ENCODE data around the gene QRICH2.

Gene QRICH2

DNA sequence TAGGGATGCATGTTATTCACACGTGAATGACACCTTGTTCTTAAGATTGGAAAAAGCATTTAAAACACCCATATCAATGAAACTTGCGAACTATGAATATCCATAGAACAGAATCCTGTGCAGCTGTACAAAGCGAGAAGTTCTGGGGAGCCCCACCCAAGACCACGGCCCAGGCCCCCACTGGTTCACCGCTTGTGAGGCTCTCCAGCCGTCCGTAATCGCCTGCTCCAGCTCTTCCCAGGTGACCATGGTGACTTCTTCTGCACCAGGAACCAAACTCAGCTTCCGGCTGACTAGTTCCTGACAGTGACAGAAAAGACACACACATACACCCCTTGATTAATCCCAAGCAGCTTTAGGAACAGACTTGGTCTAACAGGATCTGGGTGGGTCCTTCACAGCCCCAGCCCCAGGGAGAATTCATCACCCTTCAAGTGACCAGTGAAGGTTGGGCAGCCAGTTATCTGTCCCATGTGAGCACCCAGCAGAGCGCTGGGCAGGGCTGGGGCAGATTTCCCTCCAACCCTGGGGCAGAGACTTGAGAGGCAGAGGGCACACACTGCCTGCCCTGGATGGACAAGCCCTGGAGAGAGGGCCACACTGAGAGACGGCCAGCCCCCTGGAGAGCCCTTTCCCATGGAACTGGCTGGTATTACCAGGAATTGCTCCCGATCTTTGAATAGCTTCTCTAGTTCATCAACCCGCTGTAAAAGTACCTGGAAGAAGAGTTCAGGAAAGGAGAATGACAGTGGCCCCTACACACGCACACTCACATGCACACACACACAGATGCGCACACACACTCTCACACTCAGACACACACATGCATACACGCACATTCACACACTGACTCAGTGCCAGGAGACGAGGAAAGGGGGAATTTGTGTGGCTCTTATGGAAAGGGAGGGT is 3.6 kb downstream of the QRICH2 start:
- Histone ChIP-seq H3K4me2 (ENCODE audit: low read length) (no peak overlapping the region), H2AFZ (ENCODE audit: low read length) (no peak overlapping the region), H3K27ac (ENCODE audit: low read depth, low read length, poor library complexity, severe bottlenecking) (no peak overlapping the region), H4K20me1 (ENCODE audit: insufficient read depth, low read length) (no peaks in the 10 kb centered on the region), H3K9me2 (ENCODE audit: low read depth, low read length) (no peaks in the 10 kb centered on the region), H3K4me1 (ENCODE audit: insufficient read depth, low read length, severe bottlenecking) (peaks cover 13% of the 10 kb centered on the region), H3K79me2 (ENCODE audit: insufficient read depth, low read length) (no peaks in the 10 kb centered on the region), H3K4me3 (ENCODE audit: low read depth, low read length, poor library complexity, severe bottlenecking) (no peak overlapping the region), H3K36me3 (ENCODE audit: insufficient read depth, low read length) (peaks cover 4% of the 10 kb centered on the region; the same call in 1 of the 2 replicates), H3K27me3 (ENCODE audit: insufficient read depth, low read length) (no peaks in the 10 kb centered on the region), H3K9me3 (ENCODE audit: low read length) (no peaks in the 10 kb centered on the region), H3K9ac (ENCODE audit: low read length) (no peak overlapping the region), H3F3A (ENCODE audit: insufficient read depth, low read length) (no peaks in the 10 kb centered on the region)
- TF ChIP-seq, protein P1, sequence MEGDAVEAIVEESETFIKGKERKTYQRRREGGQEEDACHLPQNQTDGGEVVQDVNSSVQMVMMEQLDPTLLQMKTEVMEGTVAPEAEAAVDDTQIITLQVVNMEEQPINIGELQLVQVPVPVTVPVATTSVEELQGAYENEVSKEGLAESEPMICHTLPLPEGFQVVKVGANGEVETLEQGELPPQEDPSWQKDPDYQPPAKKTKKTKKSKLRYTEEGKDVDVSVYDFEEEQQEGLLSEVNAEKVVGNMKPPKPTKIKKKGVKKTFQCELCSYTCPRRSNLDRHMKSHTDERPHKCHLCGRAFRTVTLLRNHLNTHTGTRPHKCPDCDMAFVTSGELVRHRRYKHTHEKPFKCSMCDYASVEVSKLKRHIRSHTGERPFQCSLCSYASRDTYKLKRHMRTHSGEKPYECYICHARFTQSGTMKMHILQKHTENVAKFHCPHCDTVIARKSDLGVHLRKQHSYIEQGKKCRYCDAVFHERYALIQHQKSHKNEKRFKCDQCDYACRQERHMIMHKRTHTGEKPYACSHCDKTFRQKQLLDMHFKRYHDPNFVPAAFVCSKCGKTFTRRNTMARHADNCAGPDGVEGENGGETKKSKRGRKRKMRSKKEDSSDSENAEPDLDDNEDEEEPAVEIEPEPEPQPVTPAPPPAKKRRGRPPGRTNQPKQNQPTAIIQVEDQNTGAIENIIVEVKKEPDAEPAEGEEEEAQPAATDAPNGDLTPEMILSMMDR (IDR thresholded peaks at IDR 0.05; ENCODE audit: low read length), result no peak
- TF ChIP-seq EZH2 (IDR thresholded peaks at IDR 0.05; ENCODE audit: borderline replicate concordance, low read length), result no peak

DNA sequence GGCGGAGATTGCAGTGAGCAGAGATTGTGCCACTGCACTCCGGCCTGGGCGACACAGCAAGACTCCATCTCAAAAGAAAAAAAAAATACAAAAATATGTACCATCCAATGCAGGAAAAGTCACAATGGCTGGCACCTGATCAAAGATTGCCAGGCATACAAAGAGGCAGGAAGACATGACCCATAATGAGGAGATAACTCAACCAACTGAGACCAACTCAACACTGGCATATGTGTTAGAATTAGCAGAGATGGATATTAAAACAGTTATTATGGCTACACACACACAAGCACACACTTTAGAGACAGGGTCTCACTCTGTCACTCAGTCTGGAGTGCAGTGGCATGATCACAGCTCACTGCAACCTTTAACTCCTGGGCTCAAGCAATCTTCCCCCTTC is 10.6 kb downstream of the QRICH2 start:
- no peaks in the 10 kb centered on the region for H3K9me2 ChIP-seq (ENCODE audit: low read depth, low read length)
- H3K27ac ChIP-seq (ENCODE audit: low read depth, low read length, poor library complexity, severe bottlenecking), result no peak overlapping the region
- H3K4me1 ChIP-seq (ENCODE audit: insufficient read depth, low read length, severe bottlenecking), result no peaks in the 10 kb centered on the region
- no peak overlapping the region for H2AFZ ChIP-seq (ENCODE audit: low read length)
- no peak overlapping the region for H3K4me3 ChIP-seq (ENCODE audit: low read depth, low read length, poor library complexity, severe bottlenecking)
- no peak overlapping the region for H3K9ac ChIP-seq (ENCODE audit: low read length)
- TF ChIP-seq, protein P1 (IDR thresholded peaks at IDR 0.05; ENCODE audit: low read length), result no peak
- TF ChIP-seq EZH2 (IDR thresholded peaks at IDR 0.05; ENCODE audit: borderline replicate concordance, low read length), result no peak
- peaks cover 7% of the 10 kb centered on the region; the same call in 1 of the 2 replicates for H3K36me3 ChIP-seq (ENCODE audit: insufficient read depth, low read length)
- H3K4me2 ChIP-seq (ENCODE audit: low read length), result no peak overlapping the region
- H3K9me3 ChIP-seq (ENCODE audit: low read length), result no peaks in the 10 kb centered on the region
- H3K27me3 ChIP-seq (ENCODE audit: insufficient read depth, low read length), result no peaks in the 10 kb centered on the region
- no peaks in the 10 kb centered on the region for H3F3A ChIP-seq (ENCODE audit: insufficient read depth, low read length)
- no peaks in the 10 kb centered on the region for H3K79me2 ChIP-seq (ENCODE audit: insufficient read depth, low read length)
- H4K20me1 ChIP-seq (ENCODE audit: insufficient read depth, low read length), result no peaks in the 10 kb centered on the region

DNA sequence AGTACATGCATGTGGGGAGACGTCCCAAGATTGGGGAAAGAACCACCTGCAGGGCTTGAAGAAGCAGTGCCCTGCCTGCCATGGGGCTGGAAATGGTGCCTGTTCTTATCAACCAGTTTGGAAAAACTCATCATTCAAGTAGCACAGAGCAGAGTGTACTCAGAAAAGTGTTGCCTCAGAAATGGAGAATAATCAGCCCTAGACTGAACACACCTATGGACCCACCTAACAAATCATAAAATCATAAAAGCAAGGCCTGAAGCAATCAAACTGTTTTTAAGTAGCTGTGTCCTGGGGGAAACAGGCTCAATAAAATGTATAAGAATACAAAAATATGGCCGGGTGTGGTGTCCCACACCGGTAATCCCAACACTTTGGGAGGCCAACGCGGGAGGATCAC is 11.2 kb downstream of the QRICH2 start:
- no peaks in the 10 kb centered on the region for H3K4me1 ChIP-seq (ENCODE audit: insufficient read depth, low read length, severe bottlenecking)
- H3K4me3 ChIP-seq (ENCODE audit: low read depth, low read length, poor library complexity, severe bottlenecking), result no peak overlapping the region
- H3F3A ChIP-seq (ENCODE audit: insufficient read depth, low read length), result no peaks in the 10 kb centered on the region
- no peak overlapping the region for H3K9ac ChIP-seq (ENCODE audit: low read length)
- H3K27me3 ChIP-seq (ENCODE audit: insufficient read depth, low read length), result no peaks in the 10 kb centered on the region
- no peaks in the 10 kb centered on the region for H3K9me3 ChIP-seq (ENCODE audit: low read length)
- H3K36me3 ChIP-seq (ENCODE audit: insufficient read depth, low read length), result peaks cover 7% of the 10 kb centered on the region; the same call in 1 of the 2 replicates
- TF ChIP-seq, protein P1 (IDR thresholded peaks at IDR 0.05; ENCODE audit: low read length), result no peak
- TF ChIP-seq EZH2 (IDR thresholded peaks at IDR 0.05; ENCODE audit: borderline replicate concordance, low read length), result no peak
- no peak overlapping the region for H3K4me2 ChIP-seq (ENCODE audit: low read length)
- H2AFZ ChIP-seq (ENCODE audit: low read length), result no peak overlapping the region
- H3K79me2 ChIP-seq (ENCODE audit: insufficient read depth, low read length), result no peaks in the 10 kb centered on the region
- no peaks in the 10 kb centered on the region for H4K20me1 ChIP-seq (ENCODE audit: insufficient read depth, low read length)
- no peaks in the 10 kb centered on the region for H3K9me2 ChIP-seq (ENCODE audit: low read depth, low read length)
- no peak overlapping the region for H3K27ac ChIP-seq (ENCODE audit: low read depth, low read length, poor library complexity, severe bottlenecking)

Data from OCI-LY1 (cell line).